Hindlimb muscle (tissue), 1 donor: ENCODE data around the gene ITIH1. TPM values are rescaled to one million over a fixed set of nuclear protein-coding genes. Genes with fewer than 3 reads are reported as not detected.
"Not testable (repeated sequence)": the region's sequence is repeated elsewhere in the genome, so short reads cannot be mapped to it uniquely, and the experiment has no call there.

Source experiments
- DNase-seq: peaks from one replicate; pipeline ENCODE4 v3.0.0-alpha.2; 2013
- polyA plus RNA-seq: library from polyadenylated mRNA; unstranded; fragments of 120-200 nt; gene quantifications from one replicate; pipeline ENCODE4 v1.2.1, GENCODE V29; 2013; ENCODE audit not compliant: insufficient read length

ITIH1 gene, protein sequence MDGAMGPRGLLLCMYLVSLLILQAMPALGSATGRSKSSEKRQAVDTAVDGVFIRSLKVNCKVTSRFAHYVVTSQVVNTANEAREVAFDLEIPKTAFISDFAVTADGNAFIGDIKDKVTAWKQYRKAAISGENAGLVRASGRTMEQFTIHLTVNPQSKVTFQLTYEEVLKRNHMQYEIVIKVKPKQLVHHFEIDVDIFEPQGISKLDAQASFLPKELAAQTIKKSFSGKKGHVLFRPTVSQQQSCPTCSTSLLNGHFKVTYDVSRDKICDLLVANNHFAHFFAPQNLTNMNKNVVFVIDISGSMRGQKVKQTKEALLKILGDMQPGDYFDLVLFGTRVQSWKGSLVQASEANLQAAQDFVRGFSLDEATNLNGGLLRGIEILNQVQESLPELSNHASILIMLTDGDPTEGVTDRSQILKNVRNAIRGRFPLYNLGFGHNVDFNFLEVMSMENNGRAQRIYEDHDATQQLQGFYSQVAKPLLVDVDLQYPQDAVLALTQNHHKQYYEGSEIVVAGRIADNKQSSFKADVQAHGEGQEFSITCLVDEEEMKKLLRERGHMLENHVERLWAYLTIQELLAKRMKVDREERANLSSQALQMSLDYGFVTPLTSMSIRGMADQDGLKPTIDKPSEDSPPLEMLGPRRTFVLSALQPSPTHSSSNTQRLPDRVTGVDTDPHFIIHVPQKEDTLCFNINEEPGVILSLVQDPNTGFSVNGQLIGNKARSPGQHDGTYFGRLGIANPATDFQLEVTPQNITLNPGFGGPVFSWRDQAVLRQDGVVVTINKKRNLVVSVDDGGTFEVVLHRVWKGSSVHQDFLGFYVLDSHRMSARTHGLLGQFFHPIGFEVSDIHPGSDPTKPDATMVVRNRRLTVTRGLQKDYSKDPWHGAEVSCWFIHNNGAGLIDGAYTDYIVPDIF
- 0.13 TPM for polyA plus RNA-seq

DNA sequence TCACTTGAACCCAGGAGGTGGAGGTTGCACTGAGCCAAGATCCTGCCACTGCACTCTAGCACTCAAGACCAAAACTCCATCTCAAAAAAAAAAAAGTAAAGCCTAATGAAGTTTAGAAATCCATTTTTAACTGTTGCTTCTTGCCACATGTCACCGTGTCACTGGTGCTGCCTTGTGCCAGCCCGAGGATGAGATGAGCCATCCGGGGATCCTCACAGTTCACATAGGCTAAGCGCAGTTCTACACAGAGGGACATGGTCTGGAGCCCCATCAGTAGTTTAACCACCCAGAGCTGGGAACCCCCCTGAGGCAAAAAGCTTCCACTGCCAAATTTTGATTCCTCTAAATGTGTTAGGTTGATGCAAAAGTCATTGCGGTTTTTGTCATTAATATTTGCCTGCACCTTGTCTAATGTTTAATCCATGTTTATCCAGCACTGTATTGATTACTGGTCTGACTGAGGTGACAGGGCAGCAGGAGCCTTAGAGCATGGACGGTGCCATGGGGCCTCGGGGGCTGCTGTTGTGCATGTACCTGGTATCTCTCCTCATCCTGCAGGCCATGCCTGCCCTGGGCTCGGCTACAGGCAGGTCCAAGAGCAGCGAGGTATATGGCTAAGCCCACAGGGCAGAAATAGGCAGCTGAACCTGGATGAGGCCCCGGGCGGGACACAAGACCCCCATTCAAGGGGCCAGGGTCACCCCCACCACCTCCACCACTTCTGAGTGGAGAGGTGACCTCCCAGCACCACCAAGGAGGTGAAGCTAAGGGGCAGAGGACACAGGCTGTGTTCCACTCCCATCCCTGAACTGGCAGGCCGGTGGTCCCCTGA, at the start of gene ITIH1:
Gene ITIH1 (plus strand): TSS at position 473 of the 832 bp plus-strand sequence. CDS start 17 bp downstream, at position 490.
- no peak for DNase-seq

DNA sequence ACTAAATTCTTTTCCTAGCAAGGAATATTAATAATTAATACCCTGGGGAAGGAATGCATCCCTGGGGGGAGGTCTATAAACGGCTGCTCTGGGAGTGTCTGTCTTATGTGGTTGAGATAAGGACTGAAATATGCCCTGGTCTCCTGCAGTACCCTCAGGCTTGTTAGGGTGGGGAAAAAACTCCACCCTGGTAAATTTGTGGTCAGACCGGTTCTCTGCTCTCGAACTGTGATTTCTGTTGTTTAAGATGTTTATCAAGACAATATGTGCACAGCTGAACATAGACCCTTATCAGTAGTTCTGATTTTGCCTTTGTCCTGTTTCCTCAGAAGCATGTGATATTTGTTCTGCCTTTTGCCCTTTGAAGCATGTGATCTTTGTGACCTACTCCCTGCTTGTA, 48.6 kb upstream of the ITIH1 start:
- DNase-seq: not testable (repeated sequence)

DNA sequence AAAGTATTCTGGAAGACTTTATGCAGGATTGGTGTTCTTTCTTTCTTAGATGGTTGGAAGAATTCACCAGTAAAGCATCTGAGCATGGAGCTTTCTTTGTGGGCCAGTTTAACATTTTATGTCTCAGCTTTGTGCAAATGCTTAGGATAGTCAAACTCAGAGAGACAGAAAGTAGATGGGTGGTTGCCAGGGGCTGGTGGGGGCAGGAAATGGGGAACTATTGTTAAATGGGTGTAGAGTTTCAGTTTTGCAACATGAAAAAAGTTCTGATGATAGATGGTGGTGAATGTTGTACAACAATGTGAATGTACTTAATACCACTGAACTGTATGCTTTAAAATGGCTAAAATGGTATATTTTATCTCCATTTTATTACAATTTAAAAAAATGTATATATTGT, 46.7 kb upstream of the ITIH1 start:
- no peak for DNase-seq

DNA sequence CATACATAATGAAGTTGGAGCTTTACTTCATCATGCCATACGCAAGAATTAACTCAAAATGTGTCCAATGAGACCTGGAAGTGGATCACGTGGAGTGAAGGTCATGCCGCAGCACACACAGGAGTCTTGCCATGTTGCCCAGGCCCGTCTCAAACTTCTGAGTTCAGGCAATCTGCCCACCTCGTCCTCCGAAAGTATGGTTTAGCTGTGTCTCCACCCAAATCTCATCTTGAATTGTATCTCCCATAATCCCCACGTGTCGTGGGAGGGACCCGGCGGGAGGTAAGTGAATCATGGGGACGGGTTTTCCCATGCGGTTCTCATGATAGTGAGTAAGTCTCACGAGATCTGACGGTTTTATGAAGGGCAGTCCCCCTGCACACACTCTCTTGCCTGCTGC, 45.8 kb upstream of the ITIH1 start:
- DNase-seq: no peak

DNA sequence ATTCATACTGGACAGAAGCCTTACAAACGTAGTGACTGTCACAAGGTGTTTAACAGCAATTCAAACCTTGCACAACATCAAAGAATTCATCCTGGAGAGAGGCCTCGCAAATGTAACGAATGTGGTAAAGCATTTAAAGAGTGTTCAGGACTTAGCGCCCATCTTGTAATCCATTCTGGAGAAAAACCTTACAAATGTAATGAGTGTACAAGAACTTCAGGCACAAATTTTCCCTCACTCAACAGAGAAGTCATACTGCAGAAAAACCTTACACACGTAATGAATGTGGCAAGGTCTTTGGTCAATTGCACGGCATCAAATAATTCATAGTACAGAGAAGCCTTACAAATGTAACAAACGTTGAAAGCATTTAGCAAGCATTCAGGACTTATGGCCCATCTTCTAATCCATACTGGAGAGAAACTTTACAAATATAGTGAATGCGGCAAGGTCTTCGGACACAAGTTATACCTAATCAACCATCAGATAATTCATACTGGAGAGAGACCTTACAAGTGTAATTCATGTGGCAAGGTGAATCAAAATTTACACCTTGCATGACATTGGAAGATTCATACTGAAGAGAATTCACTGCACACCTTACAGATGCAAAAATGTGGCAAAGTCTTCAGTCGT, 44.0 kb upstream of the ITIH1 start:
- DNase-seq: no peak

DNA sequence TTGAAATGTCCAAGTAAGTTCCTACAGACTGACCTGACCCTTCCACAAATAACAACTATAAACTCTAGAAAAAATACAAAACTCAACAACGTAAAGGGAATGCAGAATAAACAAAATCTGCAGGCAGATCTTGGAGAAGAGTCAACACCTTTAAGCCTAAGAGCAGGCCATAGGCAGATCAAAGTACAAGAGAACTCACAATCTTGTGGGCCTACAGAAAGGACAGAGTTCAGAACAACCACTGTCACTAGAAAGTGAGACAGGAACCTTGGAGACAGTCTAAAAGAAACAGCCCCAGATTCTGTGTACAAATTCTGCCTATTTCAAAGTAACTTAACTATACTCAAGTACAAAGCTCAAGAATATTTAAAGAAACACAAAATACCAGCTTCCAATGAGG, 37.7 kb upstream of the ITIH1 start:
- no peak for DNase-seq

DNA sequence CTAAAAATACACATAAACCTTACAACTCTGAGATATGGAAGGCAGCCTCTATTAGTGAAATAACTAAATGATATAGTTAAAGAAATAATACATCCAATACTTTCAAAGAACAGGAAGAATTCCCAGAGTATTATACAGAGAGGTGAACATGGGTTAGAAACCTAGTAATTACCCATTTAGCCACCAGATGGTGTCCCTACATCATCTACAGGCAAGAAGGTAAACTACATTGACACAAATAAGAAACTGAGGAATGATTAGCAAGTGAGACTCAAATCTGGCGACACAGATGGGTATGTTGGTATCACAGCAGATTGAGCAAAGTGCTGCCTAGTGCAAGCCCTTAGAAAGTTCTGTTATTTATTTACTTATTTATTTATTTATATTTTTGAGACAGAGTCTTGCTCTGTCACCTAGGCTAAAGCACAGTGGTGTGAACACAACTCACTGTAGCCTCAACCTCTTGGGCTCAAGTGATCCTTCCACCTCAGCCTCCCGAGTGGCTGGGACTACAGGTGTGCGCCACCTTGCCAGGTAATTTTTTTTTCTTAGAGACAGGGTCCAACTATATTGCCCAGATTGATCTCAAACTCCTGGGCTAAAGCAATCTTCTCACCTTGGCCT, 34.9 kb upstream of the ITIH1 start:
- peak; percentile 20 for DNase-seq

DNA sequence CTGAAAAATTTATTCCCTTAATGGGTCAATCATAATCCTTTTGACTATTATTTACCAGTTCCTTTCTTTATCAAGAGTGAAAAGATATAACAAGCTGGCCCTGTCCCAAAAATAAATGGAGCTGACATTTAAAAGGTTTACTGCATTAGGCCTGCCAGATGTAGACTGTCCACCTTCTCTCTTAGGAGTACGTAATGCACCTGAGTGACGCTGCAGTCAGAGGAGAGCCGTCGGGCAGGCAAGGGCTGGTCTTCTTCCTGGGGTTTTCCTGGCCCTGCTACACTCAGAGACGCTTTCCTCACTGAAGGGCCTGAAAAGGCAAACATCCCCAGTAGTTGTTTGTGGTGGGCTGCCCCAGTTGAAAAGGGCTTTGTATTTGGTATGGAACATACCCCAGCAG, 34.2 kb upstream of the ITIH1 start:
- no peak for DNase-seq

DNA sequence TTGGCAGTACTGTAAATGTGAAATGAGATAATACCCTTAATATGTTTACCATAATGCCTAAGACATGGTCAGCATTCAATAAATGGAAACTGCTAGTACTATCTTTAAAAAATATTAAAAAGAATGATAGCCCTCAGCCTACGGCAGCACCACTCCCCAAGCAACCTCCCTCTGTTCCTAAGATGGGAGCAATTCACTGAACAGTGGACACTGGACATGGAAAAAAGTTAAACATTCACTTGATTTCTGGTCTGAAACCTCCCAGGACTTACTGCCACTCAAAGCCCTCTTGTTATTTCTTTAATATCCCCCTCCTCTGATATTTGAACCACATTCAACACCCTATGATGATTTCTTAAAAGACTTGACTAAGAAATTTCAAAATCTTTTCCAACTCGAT, 33.7 kb upstream of the ITIH1 start:
- DNase-seq: no peak

DNA sequence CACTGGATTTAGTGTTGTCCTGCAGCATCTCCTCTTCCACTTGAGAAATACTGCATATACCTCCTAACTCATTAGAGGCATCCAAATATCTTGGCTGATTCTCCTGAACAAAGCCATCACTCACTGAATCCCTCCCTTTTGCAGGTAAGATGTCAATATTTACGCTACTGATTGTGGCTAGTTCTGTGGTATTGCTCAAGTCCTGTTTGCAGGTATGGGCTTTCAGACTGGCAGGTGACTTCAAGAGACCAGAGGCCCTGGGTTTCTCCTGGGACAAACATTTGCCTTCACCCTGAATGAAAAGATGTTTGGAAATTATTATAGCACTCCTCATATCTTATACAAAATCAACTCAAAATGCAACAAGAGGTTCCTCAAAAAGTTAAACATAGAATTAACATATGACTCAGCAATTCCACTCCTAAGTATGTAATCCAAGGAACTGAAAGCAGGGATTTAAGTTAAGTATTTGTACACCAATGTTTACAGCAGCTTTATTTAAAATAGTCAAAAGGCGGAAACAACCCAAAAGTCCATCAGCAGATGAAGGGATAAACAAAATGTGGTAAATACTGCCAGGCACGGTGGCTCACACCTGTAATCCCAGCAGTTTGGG, 25.2 kb upstream of the ITIH1 start:
- DNase-seq: no peak

DNA sequence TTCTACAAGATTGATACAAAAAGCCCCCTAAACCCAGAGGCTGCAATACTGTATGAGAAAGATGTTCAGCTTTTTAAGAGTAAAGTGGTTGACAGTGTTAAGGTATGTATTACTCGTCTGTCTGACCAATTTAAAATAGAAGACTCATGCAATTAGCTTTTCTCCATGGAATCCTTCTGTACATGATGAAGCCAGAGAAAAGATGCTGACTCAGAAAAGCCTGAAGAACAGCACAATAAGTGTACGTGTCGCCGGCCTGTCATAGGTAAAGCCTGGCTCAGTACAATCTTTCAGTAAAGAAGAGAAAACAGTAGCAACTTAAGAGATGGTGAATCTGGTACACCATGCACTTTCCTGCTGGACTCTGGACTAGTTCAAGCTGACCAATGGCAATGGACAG, 23.0 kb upstream of the ITIH1 start:
- DNase-seq: no peak

DNA sequence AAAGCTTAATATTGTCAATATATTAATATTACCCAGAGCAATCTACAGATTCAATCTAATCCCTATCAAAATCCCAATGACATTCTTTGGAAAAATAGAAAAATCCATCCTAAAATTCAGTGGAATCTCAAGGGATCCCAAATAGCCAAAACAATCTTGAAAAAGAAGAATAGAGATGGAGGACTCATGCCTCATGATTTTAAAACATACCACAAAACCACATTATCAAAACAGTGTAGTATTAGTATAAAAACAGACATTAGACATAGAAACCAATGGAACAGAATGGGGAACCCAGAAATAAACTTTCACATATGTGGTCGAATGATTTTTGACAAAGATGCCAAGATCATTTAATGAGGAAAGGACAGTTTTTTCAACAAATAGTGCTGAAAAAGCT, 21.3 kb upstream of the ITIH1 start:
- DNase-seq: no peak

DNA sequence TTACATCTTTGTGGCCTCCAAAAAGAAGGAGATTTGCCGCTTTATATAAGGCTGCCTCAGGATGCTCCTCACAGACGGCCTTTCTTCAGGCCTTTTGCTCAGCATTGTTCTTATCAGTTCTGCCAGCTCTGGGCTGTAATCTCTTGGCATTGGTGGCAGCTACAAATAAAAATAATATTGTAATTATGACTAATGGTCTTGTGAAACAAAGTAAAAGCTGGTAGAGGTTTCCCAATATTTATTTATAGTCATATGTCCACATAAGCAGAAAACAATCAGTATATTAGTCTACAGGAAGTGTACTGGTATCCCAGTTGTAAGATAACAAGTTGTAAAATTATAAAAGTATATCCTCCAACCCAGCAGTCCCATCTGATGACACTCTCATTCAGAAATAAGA, 13.9 kb upstream of the ITIH1 start:
- no peak for DNase-seq

DNA sequence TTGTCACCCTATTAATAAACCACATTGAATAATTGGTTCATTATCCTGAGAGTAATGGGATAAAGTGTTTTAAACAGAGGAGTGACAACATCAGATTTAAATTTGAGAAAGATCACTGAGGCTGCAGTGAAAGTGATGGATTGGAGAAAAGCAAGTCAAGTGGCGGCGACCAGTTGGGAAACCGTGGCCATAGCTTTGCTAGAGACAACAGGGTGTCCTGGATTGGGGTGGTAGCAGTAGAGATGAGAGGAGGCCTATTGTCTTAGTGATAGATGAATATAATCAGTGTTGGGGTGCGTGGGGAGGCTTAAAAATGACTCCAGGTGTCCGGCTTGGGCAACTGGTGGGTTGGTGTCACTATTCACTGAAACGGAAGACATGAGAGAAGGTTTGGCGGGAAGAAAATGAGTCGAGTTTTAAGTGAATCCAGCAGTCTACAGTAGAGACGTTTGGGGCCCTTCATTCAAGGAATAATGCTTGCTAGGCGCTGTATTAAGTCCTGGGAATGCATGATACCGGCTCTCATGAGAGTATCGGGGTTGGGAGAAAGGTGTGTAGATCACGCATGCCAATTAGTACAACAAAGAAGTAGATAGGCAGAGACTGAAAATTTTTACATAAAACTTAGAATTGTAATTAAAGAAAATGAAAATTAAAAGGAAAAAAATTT, 7.5 kb upstream of the ITIH1 start:
- DNase-seq: no peak

DNA sequence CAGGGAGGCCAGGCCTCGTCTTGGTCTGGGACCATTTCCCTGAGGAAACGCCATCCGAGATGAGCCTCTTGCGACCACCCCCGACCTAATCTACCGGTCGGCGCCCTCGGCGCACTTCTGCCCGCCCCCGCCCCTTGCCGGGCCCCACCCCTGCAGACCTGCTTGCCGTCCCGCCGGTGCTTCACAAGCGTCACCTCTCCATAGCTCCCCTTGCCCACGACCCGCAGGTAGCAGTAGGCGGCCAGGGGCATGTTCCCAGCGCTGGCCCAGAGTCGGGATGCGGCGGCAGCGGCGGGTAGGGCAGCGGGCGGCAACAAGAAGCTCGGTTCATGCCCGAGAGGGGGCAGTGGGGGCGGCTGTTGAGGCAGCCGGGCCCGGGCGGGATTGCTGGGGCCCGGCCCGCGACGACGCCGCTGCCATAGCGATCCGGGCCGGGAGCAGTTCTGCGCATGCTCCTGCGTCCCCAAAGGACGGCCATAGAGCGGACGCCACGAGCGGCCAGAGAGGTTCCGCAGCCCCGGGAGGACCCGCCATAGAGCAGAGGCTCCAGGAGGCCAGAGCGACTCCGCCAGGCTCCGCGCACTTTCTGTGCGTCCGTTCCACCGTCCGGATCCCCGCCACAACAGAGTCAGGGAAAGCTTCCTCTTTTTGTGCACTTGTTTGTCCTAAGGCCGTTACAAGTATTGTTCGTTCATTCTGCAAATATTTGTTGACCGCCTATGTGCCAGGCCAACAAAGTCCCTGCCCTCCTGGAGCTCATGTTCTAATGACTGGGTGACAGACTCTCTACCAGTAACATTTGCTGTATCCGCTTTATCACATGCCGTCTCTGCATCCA, 6.7 kb upstream of the ITIH1 start, which contains the start of gene NEK4:
Gene NEK4 (minus strand): TSS at position 445 of the 838 bp plus-strand sequence. CDS start 194 bp downstream, at position 251.
- peak; percentile 91 for DNase-seq

DNA sequence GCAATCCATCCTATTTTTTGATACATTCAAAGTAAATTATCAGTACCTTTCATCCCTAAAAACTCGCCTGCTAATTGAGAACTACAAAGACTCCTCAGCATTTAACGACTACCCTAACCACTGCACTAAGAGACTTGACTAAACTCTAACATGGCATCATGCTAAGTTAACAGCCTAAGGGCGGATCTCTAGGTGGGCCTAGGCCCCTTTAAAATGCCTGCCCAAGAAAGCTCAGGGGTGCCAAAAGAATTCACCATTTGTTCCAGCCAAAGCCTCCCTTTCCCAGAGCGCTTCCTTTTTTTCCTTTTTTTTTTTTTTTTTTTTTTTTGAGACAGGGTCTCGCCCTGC, 6.1 kb upstream of the ITIH1 start:
- no peak for DNase-seq

DNA sequence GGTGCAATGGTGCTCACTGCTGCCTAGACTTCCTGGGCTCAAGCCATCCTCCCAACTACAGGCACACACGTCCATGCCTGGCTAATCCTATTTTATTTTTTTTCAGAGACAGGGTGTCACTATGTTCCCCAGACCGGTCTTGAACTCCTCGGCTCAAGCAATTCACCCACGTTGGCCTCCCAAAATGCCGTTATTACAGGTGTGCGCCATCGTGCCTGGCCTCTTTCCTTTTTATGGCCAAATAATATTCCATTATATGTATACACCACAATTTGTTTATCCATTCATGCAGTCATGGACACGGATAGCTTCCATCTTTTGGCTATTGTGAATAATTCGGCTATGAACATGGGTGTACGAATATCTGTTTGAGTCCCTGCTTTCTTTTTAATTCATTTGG, 5.7 kb upstream of the ITIH1 start:
- DNase-seq: no peak

DNA sequence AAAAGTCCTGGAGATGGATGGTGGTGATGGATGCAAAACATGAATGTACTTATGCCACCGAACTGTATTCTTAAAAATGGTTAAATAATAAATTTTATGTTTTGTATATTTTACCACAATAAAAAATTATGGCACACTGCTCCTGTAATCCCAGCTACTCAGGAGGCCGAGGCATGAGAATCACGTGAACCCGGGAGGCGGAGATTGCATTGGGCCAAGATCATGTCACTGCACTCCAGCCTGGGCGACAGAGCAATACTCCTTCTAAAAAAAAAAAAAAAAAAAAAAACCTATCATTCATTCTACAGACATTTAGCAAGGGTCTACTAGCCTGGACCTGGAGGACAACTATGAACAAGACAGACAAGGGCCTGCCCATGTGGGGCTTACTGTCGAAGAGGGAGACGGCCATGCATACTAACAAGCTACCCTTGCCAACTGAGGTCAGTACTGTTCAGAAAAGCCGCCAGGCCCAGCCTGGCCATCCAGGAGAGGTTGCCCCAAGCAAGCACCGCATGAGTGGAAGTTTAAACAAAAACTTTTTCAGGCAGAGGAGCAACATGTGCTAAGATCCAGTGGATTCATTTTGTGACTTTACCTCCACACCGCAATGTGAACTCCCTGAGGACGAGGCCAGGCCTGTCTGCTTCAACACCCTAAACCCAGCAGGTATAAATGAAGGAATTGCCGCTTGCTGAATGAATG, 3.9 kb upstream of the ITIH1 start:
- no peak for DNase-seq
